GM12874 (cell line): ENCODE results near the gene SLC7A11.

ENCODE experiments used
- TF ChIP-seq, protein P1 (sequence below): IDR thresholded peaks from 2 replicates; pipeline ENCODE4 v1.5.1; 2011; ENCODE audit warnings: low read depth, mild to moderate bottlenecking, control low read depth, low read length, moderate library complexity; ENCODE audit not compliant: insufficient read depth

Gene SLC7A11

DNA sequence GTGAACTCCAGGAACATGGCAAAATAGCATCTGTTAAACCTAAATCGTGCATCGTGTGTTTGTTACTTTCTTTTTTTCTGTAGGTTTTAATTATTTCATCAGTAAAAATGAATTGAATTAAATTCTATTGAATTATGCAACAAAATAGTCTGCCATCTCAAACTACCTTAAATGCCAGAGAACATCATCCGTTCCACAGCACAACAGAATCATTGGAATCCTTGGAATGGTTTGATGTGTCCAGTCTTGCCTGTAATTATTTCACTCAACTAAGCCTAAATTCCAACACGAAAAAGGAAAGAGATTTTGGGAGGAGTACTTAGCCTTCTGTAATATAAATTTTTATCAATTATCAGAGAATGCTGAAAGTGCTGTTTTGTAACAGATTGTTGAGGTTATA, 17.1 kb upstream of the SLC7A11 start:
- TF ChIP-seq, protein P1, sequence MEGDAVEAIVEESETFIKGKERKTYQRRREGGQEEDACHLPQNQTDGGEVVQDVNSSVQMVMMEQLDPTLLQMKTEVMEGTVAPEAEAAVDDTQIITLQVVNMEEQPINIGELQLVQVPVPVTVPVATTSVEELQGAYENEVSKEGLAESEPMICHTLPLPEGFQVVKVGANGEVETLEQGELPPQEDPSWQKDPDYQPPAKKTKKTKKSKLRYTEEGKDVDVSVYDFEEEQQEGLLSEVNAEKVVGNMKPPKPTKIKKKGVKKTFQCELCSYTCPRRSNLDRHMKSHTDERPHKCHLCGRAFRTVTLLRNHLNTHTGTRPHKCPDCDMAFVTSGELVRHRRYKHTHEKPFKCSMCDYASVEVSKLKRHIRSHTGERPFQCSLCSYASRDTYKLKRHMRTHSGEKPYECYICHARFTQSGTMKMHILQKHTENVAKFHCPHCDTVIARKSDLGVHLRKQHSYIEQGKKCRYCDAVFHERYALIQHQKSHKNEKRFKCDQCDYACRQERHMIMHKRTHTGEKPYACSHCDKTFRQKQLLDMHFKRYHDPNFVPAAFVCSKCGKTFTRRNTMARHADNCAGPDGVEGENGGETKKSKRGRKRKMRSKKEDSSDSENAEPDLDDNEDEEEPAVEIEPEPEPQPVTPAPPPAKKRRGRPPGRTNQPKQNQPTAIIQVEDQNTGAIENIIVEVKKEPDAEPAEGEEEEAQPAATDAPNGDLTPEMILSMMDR = no peak

DNA sequence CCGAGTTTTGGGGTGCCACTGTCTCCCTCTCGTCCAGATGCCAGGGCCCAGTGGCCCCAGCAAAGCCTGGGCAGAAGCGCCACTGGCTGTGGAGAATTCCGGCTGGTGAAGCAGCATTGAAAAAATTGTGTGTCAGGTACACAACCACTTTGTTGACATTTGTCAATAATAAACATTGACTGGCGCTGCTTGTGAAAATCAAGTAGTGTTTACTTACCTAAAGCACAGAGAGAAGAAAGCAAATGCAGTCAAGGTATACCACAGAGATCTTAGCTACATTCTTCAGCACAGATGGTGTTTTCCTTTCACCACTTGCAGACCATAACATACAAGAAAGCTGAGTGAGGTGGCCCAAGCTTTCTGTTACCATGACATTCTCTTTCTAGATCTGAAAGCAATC, 14.5 kb upstream of the SLC7A11 start:
- TF ChIP-seq, protein P1 = no peak

DNA sequence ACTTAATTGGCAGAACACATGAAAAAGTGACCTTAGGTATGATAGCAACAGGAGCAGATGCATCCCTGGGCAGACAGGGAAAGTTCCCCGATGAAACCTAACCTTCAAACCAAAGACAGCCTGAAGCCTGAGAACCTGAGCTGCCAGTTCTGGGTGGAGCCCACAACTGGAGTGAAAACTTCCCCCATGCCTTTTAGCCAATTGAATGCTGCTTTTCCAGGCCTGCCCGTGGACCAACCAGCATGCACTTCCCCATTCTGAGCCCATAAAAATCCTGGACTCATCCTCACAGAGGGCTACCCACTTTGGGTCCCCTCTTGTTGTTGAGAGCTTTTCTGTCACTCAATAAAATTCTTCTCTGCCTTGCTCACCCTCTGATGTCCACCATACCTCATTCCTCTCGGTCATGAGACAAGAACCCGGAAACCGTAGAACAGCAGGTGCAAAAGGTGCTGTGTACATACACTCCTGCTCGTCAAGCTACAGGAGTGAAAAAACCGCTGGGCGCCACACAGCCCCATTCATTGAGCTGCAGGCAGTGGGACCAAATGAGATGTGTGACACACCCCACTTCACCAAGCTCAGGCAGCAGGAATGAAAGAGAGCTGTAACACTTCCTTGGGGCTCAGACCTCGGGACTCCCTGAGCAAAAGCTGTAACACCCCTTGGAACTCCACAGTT, 13.9 kb upstream of the SLC7A11 start:
- TF ChIP-seq, protein P1 = no peak

DNA sequence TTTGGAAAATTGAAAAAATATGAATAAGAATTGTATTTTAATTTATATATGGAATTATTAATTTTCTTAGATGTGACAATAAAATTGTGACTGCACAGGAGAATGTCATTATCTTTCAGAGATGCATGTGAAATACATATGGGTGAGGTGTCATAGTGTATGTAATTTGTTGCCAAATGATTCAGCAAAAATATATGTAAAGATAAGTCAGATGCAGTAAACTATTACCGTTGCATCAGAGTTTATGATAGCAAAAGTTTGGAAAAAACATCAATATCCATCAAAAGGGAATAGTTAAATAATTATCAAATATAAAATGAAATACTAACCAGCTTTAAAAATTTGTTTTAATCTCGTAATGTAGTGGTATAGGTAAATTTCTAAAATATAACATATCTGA, 10.4 kb upstream of the SLC7A11 start:
- TF ChIP-seq, protein P1 = no peak

DNA sequence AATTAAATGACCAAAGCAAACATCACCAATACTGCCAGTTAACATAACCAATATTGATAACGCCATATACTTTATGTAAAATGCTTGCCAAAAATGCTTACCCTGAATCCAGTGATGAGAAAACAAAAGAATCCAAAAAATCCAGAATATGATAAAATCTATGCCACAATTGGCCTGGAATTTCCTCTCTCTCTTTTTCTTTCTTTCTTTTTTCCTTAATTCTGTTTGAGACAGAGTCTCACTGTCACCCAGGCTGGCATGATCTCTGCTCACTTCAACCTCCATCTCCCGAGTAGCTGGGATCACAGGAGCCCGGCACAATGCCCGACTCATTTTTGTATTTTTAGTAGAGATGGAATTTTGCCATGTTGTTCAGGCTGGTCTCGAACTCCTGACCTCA, 9.8 kb upstream of the SLC7A11 start:
- TF ChIP-seq, protein P1 = no peak

DNA sequence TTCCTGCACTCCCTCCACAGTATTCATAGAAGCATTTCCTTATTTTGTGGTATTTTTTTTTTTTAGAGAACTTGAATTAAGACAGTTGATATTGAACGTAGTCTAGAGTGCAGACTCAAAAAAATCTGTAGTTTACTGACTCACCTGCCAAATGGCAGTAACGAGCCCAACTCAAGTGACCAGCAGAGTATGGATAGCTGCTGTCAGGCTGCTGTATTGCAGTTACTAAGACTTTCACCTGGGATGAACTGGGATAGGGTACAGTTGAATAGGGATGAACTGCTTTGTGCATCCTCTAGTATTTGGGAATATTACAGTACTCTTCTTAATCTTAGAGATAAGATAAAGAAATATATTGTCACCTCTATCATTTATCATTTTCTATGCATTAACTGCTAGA, 7.0 kb upstream of the SLC7A11 start:
- TF ChIP-seq, protein P1 = no peak

DNA sequence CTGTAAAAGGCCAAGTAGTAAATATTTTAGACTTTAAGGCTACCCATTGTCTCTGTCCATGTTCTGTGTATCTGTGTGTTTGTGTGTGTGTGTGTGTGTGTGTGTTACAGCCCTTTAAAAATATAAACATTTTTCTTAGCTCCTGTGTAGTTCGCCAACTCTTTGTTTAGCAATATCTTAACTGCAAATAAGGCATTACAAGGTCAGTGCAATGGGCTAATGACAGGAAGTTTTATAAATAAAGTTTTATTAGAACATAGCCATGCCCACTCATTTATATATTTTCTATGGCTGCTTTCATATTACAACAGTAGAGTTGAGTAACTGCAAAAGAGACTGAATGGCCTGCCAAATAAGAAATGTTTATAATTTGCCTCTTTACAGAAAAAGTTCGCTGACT, 5.9 kb upstream of the SLC7A11 start:
- TF ChIP-seq, protein P1 = no peak
